ENCODE results near the gene CALD1.
A peak's percentile ranks its signal among the peaks of the same experiment; 100 is the strongest.

CALD1 gene

GRCh38 chr7:134942690-134943466, 163.4 kb downstream of the CALD1 start:
- no peak overlapping the region for H3K4me3 ChIP-seq (ENCODE audit: low read length, poor library complexity, severe bottlenecking)
- no peaks in the 10 kb centered on the region for H3K27me3 ChIP-seq (ENCODE audit: insufficient read depth, low read length, poor library complexity, severe bottlenecking)
- no peaks in the 10 kb centered on the region for H3K36me3 ChIP-seq (ENCODE audit: insufficient read depth, low read length)
- no peak overlapping the region for H3K4me2 ChIP-seq (ENCODE audit: low read depth, low read length, poor library complexity, severe bottlenecking)
- no peaks in the 10 kb centered on the region for H3K9me2 ChIP-seq (replicated peaks; ENCODE audit: low read depth, low read length)
- H3K9ac ChIP-seq (ENCODE audit: low read depth, low read length, poor library complexity, severe bottlenecking), result no peak overlapping the region
- H3K9me3 ChIP-seq (ENCODE audit: insufficient read depth, low read depth, low read length), result no peaks in the 10 kb centered on the region
- no peaks in the 10 kb centered on the region for H3K79me2 ChIP-seq (ENCODE audit: insufficient read depth, low read length)
- H3F3A ChIP-seq (ENCODE audit: low read depth), result no peaks in the 10 kb centered on the region
- H4K20me1 ChIP-seq (ENCODE audit: insufficient read depth, low read length, poor library complexity, severe bottlenecking), result no peaks in the 10 kb centered on the region
- H3K4me1 ChIP-seq (ENCODE audit: insufficient read depth, low read length, poor library complexity, severe bottlenecking), result no peaks in the 10 kb centered on the region
- TF ChIP-seq EZH2phosphoT487 (IDR thresholded peaks at IDR 0.05; ENCODE audit: borderline replicate concordance) (no peak), CTCF (conservative IDR thresholded peaks at IDR 0.05; ENCODE audit: low read length) (no peak)
- no peak overlapping the region for H2AFZ ChIP-seq (ENCODE audit: low read length)

DNA sequence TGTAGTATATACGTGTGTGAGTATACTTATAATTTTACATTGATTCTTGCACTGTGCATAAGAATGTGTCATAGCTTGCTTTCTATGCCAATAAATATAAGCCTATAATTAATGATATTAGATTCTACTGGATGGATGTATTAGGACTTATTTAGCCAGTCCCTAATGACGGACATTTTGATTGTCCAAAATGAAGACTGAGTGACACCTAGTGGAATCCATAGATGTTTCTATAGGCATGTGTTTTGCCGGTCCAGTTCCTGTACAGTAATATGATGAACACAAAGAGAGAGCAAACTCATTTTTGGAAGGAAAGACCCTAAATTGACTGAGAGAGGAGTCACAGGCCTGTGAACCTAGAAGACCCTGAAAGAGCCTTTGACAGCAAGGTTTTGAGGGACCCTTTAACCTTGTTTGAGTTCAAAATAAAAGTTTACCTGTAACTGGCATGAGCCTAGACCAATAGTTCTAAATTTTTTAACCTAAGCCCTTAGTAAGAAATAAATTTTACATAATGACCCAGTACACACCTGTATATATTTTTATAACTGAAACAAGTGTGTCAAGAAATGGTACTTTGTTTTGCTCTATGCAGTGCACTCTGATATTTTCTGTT, 164.5 kb downstream of the CALD1 start:
- Histone ChIP-seq H3K79me2 (ENCODE audit: insufficient read depth, low read length) (no peaks in the 10 kb centered on the region), H3K4me2 (ENCODE audit: low read depth, low read length, poor library complexity, severe bottlenecking) (no peak overlapping the region), H3K4me1 (ENCODE audit: insufficient read depth, low read length, poor library complexity, severe bottlenecking) (no peaks in the 10 kb centered on the region), H3K36me3 (ENCODE audit: insufficient read depth, low read length) (no peaks in the 10 kb centered on the region), H3K4me3 (ENCODE audit: low read length, poor library complexity, severe bottlenecking) (no peak overlapping the region), H3K27me3 (ENCODE audit: insufficient read depth, low read length, poor library complexity, severe bottlenecking) (no peaks in the 10 kb centered on the region), H4K20me1 (ENCODE audit: insufficient read depth, low read length, poor library complexity, severe bottlenecking) (no peaks in the 10 kb centered on the region), H3F3A (ENCODE audit: low read depth) (no peaks in the 10 kb centered on the region), H3K9ac (ENCODE audit: low read depth, low read length, poor library complexity, severe bottlenecking) (no peak overlapping the region), H3K9me2 (replicated peaks; ENCODE audit: low read depth, low read length) (no peaks in the 10 kb centered on the region), H2AFZ (ENCODE audit: low read length) (no peak overlapping the region; the same call in 1 of the 2 replicates), H3K9me3 (ENCODE audit: insufficient read depth, low read depth, low read length) (no peaks in the 10 kb centered on the region)
- TF ChIP-seq EZH2phosphoT487 (IDR thresholded peaks at IDR 0.05; ENCODE audit: borderline replicate concordance), result no peak
- TF ChIP-seq CTCF (conservative IDR thresholded peaks at IDR 0.05; ENCODE audit: low read length), result peak; percentile 42; the same call in 1 of the 2 replicates

DNA sequence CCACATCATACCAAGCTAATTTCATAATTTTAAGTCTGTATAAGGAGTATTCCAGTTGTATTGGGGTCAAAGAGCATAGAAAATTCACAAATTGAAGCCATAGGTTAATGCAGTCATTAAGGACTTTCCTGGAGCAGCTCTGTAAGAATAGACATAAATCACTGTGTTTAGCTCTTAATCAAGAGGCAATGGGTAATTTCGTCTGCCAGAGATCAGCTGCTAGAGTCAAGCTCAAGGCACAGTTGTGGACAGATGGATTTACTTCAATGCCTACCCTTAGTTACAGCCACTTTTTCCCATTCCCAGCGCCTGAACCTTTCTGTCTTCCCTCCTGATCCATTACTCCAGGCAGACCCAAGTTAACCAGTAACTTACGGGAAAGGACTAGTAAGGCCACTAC, 166.3 kb downstream of the CALD1 start:
- Histone ChIP-seq H3K9me3 (ENCODE audit: insufficient read depth, low read depth, low read length) (no peaks in the 10 kb centered on the region), H2AFZ (ENCODE audit: low read length) (no peak overlapping the region), H3K9ac (ENCODE audit: low read depth, low read length, poor library complexity, severe bottlenecking) (no peak overlapping the region), H3K9me2 (replicated peaks; ENCODE audit: low read depth, low read length) (no peaks in the 10 kb centered on the region), H3K27me3 (ENCODE audit: insufficient read depth, low read length, poor library complexity, severe bottlenecking) (no peaks in the 10 kb centered on the region), H3K4me1 (ENCODE audit: insufficient read depth, low read length, poor library complexity, severe bottlenecking) (no peaks in the 10 kb centered on the region), H4K20me1 (ENCODE audit: insufficient read depth, low read length, poor library complexity, severe bottlenecking) (no peaks in the 10 kb centered on the region), H3F3A (ENCODE audit: low read depth) (no peaks in the 10 kb centered on the region), H3K36me3 (ENCODE audit: insufficient read depth, low read length) (no peaks in the 10 kb centered on the region), H3K4me2 (ENCODE audit: low read depth, low read length, poor library complexity, severe bottlenecking) (no peak overlapping the region), H3K79me2 (ENCODE audit: insufficient read depth, low read length) (no peaks in the 10 kb centered on the region), H3K4me3 (ENCODE audit: low read length, poor library complexity, severe bottlenecking) (no peak overlapping the region)
- TF ChIP-seq EZH2phosphoT487 (IDR thresholded peaks at IDR 0.05; ENCODE audit: borderline replicate concordance), result no peak
- TF ChIP-seq CTCF (conservative IDR thresholded peaks at IDR 0.05; ENCODE audit: low read length), result no peak

Data from Loucy (cell line).